Mammary microvascular endothelial cell (primary cell): Measurements from ENCODE around the gene TFRC. TPM values are rescaled to one million over a fixed set of nuclear protein-coding genes. Genes with fewer than 3 reads are reported as not detected.

Experiments
- total RNA-seq: library from RNA; depleted of rRNA; stranded (reverse); fragments of >200 nt; gene quantifications from 2 replicates; pipeline ENCODE4 v1.2.3, GENCODE V29; 2015

The TFRC gene
- total RNA-seq: 121 and 126 TPM in 2 replicates

GRCh38 chr3:196081834-196082618 is at the start of gene TFRC:
Gene TFRC, minus strand, starts transcription at chr3:196082090. Its CDS starts 4,991 bp downstream, at chr3:196077099.

Other genes with a start within 250 kb of the TFRC start
- 14.3 and 19.7 TPM in 2 replicates for gene TNK2, start 173.5 kb downstream of the TFRC start, total RNA-seq
- gene ZDHHC19, start 129.3 kb upstream of the TFRC start, total RNA-seq: not detected in 2 replicates
- gene SLC51A, start 134.4 kb upstream of the TFRC start, total RNA-seq: not detected in 2 replicates
- gene PCYT1A, start 205.6 kb upstream of the TFRC start, total RNA-seq: 80.4 and 82.6 TPM in 2 replicates
- gene DYNLT2B, start 236.2 kb upstream of the TFRC start, total RNA-seq: 13.6 and 20.1 TPM in 2 replicates